Lower lobe of right lung (tissue), 2 donors: Measurements from ENCODE around the gene SLC6A16. TPM values are rescaled to one million over a fixed set of nuclear protein-coding genes. Genes with fewer than 3 reads are reported as not detected.

Source experiments
- ATAC-seq, 2 donors: fragments of 200-7000 bp; cut with Tn5 transposase; one replicate each; pipeline ENCODE4 v1.9.1; 2020 to 2022; ENCODE audit warnings: mild to moderate bottlenecking in 2 of 2, moderate library complexity in 2 of 2
- DNase-seq: peaks from one replicate; pipeline ENCODE4 v3.0.0-alpha.2; 2020
- H3K27ac ChIP-seq: fragments of 200-600 bp; one replicate; pipeline ENCODE4 v1.8.0; 2022
- H3K27me3 ChIP-seq: fragments of 200-600 bp; one replicate; pipeline ENCODE4 v1.8.0; 2022; ENCODE audit warnings: low read depth
- H3K36me3 ChIP-seq: fragments of 200-600 bp; one replicate; pipeline ENCODE4 v1.8.0; 2022; ENCODE audit warnings: mild to moderate bottlenecking
- H3K4me1 ChIP-seq: fragments of 200-600 bp; one replicate; pipeline ENCODE4 v1.8.0; 2022
- H3K4me3 ChIP-seq: fragments of 200-600 bp; one replicate; pipeline ENCODE4 v1.8.0; 2022; ENCODE audit warnings: mild to moderate bottlenecking
- H3K9me3 ChIP-seq: fragments of 200-600 bp; one replicate; pipeline ENCODE4 v1.8.0; 2022
- CTCF ChIP-seq: fragments of 200-600 bp; IDR thresholded peaks from one replicate; pipeline ENCODE4 v1.8.0; 2022; ENCODE audit warnings: antibody characterized with exemption, mild to moderate bottlenecking
- intact Hi-C: fragments of 100-400 bp; cut with DNase I; formaldehyde crosslinking; loops from one replicate; pipeline ENCODE4 v1.11.0; 2022
- total RNA-seq: library from RNA; stranded (reverse); fragmentation: NEBNext Ultra II Directional; extraction: Animal tissue kit (Norgen Biotek cat#: 25700); gene quantifications from one replicate; pipeline ENCODE4 v1.2.1, GENCODE V29; 2021
- donor health status: DM: no; HTN: yes; CAD: no; lungs with severe emphysema.

Gene SLC6A16
- total RNA-seq, 1 donor from 2014 or later = 4.9 TPM

- Histone ChIP-seq H3K36me3 (peaks cover 5% of the 10 kb centered on the region), H3K4me3 (peak overlapping the region; percentile 81)
Observed at GRCh38 chr19:49364083-49364737, 39.2 kb upstream of the SLC6A16 start.

GRCh38 chr19:49363268-49364082, 38.5 kb upstream of the SLC6A16 start, which contains the start of gene DKKL1:
Gene DKKL1, plus strand, starts transcription at chr19:49363877. Its CDS starts 122 bp downstream, at chr19:49363999.
- ATAC-seq = peak; percentile 92 to 96
- Histone ChIP-seq H3K9me3 (no peaks in the 10 kb centered on the region), H3K27me3 (no peaks in the 10 kb centered on the region), H3K27ac (peak within 1 kb of the TSS; percentile 90), H3K4me1 (peaks cover 18% of the 10 kb centered on the region), H3K4me3 (peak within 1 kb of the TSS; percentile 81), H3K36me3 (peaks cover 13% of the 10 kb centered on the region)
- intact Hi-C loops = no loop called here
- no peak for TF ChIP-seq CTCF
- peak; percentile 99 for DNase-seq

More at GRCh38 chr19:49364083-49364737, 39.2 kb upstream of the SLC6A16 start:
- ATAC-seq = no peak
- Histone ChIP-seq H3K9me3 (peaks cover 7% of the 10 kb centered on the region), H3K4me1 (peaks cover 18% of the 10 kb centered on the region), H3K27me3 (no peaks in the 10 kb centered on the region), H3K27ac (peak overlapping the region; percentile 56)
- intact Hi-C loops = no loop called here
- no peak for DNase-seq
- TF ChIP-seq CTCF = no peak

- Histone ChIP-seq H3K27me3 (no peaks in the 10 kb centered on the region), H3K36me3 (peaks cover 18% of the 10 kb centered on the region), H3K9me3 (no peaks in the 10 kb centered on the region), H3K4me3 (peak overlapping the region; percentile 81), H3K27ac (peak overlapping the region; percentile 90), H3K4me1 (peaks cover 18% of the 10 kb centered on the region)
- no peak for TF ChIP-seq CTCF
- DNase-seq = no peak
- peak in 1 of 2 donors; percentile 6 for ATAC-seq
- intact Hi-C loops = no loop called here
Observed at GRCh38 chr19:49362929-49363267, 37.9 kb upstream of the SLC6A16 start.

- TF ChIP-seq CTCF = no peak
- DNase-seq = peak; percentile 72
- ATAC-seq = peak; percentile 46 to 66
- no peaks in the 10 kb centered on the region for H3K9me3 ChIP-seq
- H3K27me3 ChIP-seq = no peaks in the 10 kb centered on the region
- intact Hi-C loops = no loop called here
- peaks cover 18% of the 10 kb centered on the region for H3K4me1 ChIP-seq
- peaks cover 24% of the 10 kb centered on the region for H3K36me3 ChIP-seq
- H3K4me3 ChIP-seq = peak within 1 kb of the TSS; percentile 81
- H3K27ac ChIP-seq = peak within 1 kb of the TSS; percentile 90
Observed at GRCh38 chr19:49362048-49362928, 37.3 kb upstream of the SLC6A16 start, which contains the start of gene TEAD2. Gene TEAD2, minus strand, starts transcription at chr19:49362416. Its CDS starts 2,341 bp downstream, at chr19:49360075.
